ENCODE data around the gene NUMBL.

Gene NUMBL

GRCh38 chr19:40707615-40708014 lies 17.2 kb upstream of the NUMBL start:
- no peak overlapping the region for H3K4me2 ChIP-seq (ENCODE audit: low read depth, low read length, poor library complexity, severe bottlenecking)
- no peak overlapping the region for H3K4me3 ChIP-seq (ENCODE audit: insufficient read depth, low read length, poor library complexity, severe bottlenecking)
- no peaks in the 10 kb centered on the region for H3F3A ChIP-seq (ENCODE audit: insufficient read depth)
- no peaks in the 10 kb centered on the region for H3K27me3 ChIP-seq (ENCODE audit: low read length)
- no peaks in the 10 kb centered on the region for H3K9me2 ChIP-seq (replicated peaks; ENCODE audit: insufficient read depth, low read length)
- H2AFZ ChIP-seq (ENCODE audit: low read depth, low read length, severe bottlenecking): no peak overlapping the region
- no peaks in the 10 kb centered on the region for H3K79me2 ChIP-seq (ENCODE audit: insufficient read depth, low read length)
- no peak overlapping the region for H3K27ac ChIP-seq (ENCODE audit: low read depth, low read length)
- TF ChIP-seq CTCF (IDR thresholded peaks at IDR 0.05; ENCODE audit: insufficient read depth, low read length, poor library complexity, severe bottlenecking) (no peak), EZH2phosphoT487 (conservative IDR thresholded peaks at IDR 0.05; ENCODE audit: low read length) (no peak)
- H3K36me3 ChIP-seq (ENCODE audit: low read length): no peaks in the 10 kb centered on the region; the same call in 1 of the 2 replicates
- H3K9ac ChIP-seq (ENCODE audit: low read length): no peak overlapping the region
- H3K9me3 ChIP-seq (ENCODE audit: insufficient read depth, low read length): no peaks in the 10 kb centered on the region
- no peaks in the 10 kb centered on the region for H4K20me1 ChIP-seq (ENCODE audit: low read depth, low read length)

- H2AFZ ChIP-seq (ENCODE audit: low read depth, low read length, severe bottlenecking): no peak overlapping the region
- H3K27me3 ChIP-seq (ENCODE audit: low read length): no peaks in the 10 kb centered on the region
- H3K4me2 ChIP-seq (ENCODE audit: low read depth, low read length, poor library complexity, severe bottlenecking): no peak overlapping the region
- H3K9me2 ChIP-seq (replicated peaks; ENCODE audit: insufficient read depth, low read length): no peaks in the 10 kb centered on the region
- no peak overlapping the region for H3K9ac ChIP-seq (ENCODE audit: low read length)
- no peaks in the 10 kb centered on the region for H3F3A ChIP-seq (ENCODE audit: insufficient read depth)
- no peaks in the 10 kb centered on the region; the same call in 1 of the 2 replicates for H3K36me3 ChIP-seq (ENCODE audit: low read length)
- H3K27ac ChIP-seq (ENCODE audit: low read depth, low read length): no peak overlapping the region
- H3K79me2 ChIP-seq (ENCODE audit: insufficient read depth, low read length): no peaks in the 10 kb centered on the region
- no peaks in the 10 kb centered on the region for H3K9me3 ChIP-seq (ENCODE audit: insufficient read depth, low read length)
- no peak overlapping the region for H3K4me3 ChIP-seq (ENCODE audit: insufficient read depth, low read length, poor library complexity, severe bottlenecking)
- no peaks in the 10 kb centered on the region for H4K20me1 ChIP-seq (ENCODE audit: low read depth, low read length)
- TF ChIP-seq EZH2phosphoT487 (conservative IDR thresholded peaks at IDR 0.05; ENCODE audit: low read length): no peak
- no peak for TF ChIP-seq CTCF (IDR thresholded peaks at IDR 0.05; ENCODE audit: insufficient read depth, low read length, poor library complexity, severe bottlenecking)
These were observed 15.6 kb upstream of the NUMBL start for GRCh38 chr19:40705950-40706619.

GRCh38 chr19:40705362-40705651 lies 14.9 kb upstream of the NUMBL start:
- H3K9me3 ChIP-seq (ENCODE audit: insufficient read depth, low read length): no peaks in the 10 kb centered on the region
- H3K27ac ChIP-seq (ENCODE audit: low read depth, low read length): no peak overlapping the region
- no peaks in the 10 kb centered on the region for H3K79me2 ChIP-seq (ENCODE audit: insufficient read depth, low read length)
- no peak overlapping the region for H3K4me2 ChIP-seq (ENCODE audit: low read depth, low read length, poor library complexity, severe bottlenecking)
- no peak overlapping the region for H2AFZ ChIP-seq (ENCODE audit: low read depth, low read length, severe bottlenecking)
- H3K9ac ChIP-seq (ENCODE audit: low read length): no peak overlapping the region
- no peaks in the 10 kb centered on the region for H3F3A ChIP-seq (ENCODE audit: insufficient read depth)
- H3K4me3 ChIP-seq (ENCODE audit: insufficient read depth, low read length, poor library complexity, severe bottlenecking): no peak overlapping the region
- H3K27me3 ChIP-seq (ENCODE audit: low read length): no peaks in the 10 kb centered on the region
- H3K36me3 ChIP-seq (ENCODE audit: low read length): no peaks in the 10 kb centered on the region; the same call in 1 of the 2 replicates
- TF ChIP-seq CTCF (IDR thresholded peaks at IDR 0.05; ENCODE audit: insufficient read depth, low read length, poor library complexity, severe bottlenecking) (no peak), EZH2phosphoT487 (conservative IDR thresholded peaks at IDR 0.05; ENCODE audit: low read length) (no peak)
- no peaks in the 10 kb centered on the region for H3K9me2 ChIP-seq (replicated peaks; ENCODE audit: insufficient read depth, low read length)
- H4K20me1 ChIP-seq (ENCODE audit: low read depth, low read length): no peaks in the 10 kb centered on the region

Data from SU-DHL-6 (cell line).